ENCODE measurements around the gene EXOC6B.

EXOC6B gene

DNA sequence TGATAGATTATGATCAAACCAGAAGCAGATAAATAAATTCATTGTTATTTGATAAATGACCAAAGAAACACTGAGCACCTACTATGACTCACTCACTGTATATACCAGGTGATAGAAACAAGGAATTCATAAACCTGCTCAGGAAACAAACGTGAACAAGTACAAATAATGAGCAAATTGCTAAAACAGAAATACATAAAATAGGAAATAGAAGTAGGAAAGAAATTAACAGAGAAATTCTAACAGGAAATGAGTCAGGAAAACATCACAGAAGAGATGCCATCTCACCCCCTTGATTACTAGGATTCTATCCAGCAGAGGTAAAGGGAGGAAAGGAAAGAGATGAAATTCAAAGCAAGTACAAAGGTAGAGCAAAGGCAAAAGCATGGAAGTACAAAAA is 31.3 kb downstream of the EXOC6B start:
- Histone ChIP-seq H3K27ac (replicated peaks; ENCODE audit: low read length) (no peak overlapping the region), H3K4me2 (ENCODE audit: insufficient read depth, low read length, poor library complexity, severe bottlenecking) (no peak overlapping the region)

GRCh38 chr2:72793798-72794440 is 31.9 kb downstream of the EXOC6B start:
- Histone ChIP-seq H4K91ac (ENCODE audit: low read depth, low read length, poor library complexity) (no peak overlapping the region), H2BK15ac (ENCODE audit: low read length) (no peak overlapping the region), H3K27me3 (ENCODE audit: control insufficient read depth in 3 of 3, insufficient read depth in 3 of 3, low read depth in 1 of 3, low read length in 3 of 3) (no peaks in the 10 kb centered on the region), H3K4me1 (ENCODE audit: control insufficient read depth in 2 of 2, insufficient read depth in 1 of 2, low read depth in 1 of 2, low read length in 2 of 2) (no peaks in the 10 kb centered on the region), H2BK120ac (ENCODE audit: low read depth, low read length) (no peak overlapping the region), H3K9ac (ENCODE audit: low read depth, low read length, poor library complexity) (no peak overlapping the region), H2AFZ (ENCODE audit: low read length) (no peak overlapping the region), H3K23ac (ENCODE audit: low read depth, low read length, poor library complexity) (no peak overlapping the region), H2BK12ac (ENCODE audit: low read length) (no peak overlapping the region), H3K79me1 (ENCODE audit: low read depth, low read length) (no peaks in the 10 kb centered on the region), H3K14ac (ENCODE audit: low read length) (no peak overlapping the region), H3K36me3 (replicated peaks in 1 of 2; ENCODE audit: control insufficient read depth in 2 of 2, insufficient read depth in 2 of 2, low read length in 2 of 2) (no peaks in the 10 kb centered on the region), H3K4me2 (ENCODE audit: insufficient read depth, low read length, poor library complexity, severe bottlenecking) (no peak overlapping the region), H4K8ac (ENCODE audit: low read depth, low read length) (no peak overlapping the region), H3K27ac (replicated peaks; ENCODE audit: low read length) (no peak overlapping the region), H3K9me3 (replicated peaks in 1 of 2; ENCODE audit: control insufficient read depth in 2 of 2, insufficient read depth in 1 of 2, low read depth in 1 of 2, low read length in 2 of 2) (no peaks in the 10 kb centered on the region), H3K4ac (ENCODE audit: low read length) (no peak overlapping the region), H2BK5ac (ENCODE audit: low read length) (no peak overlapping the region), H2AK5ac (ENCODE audit: low read depth, low read length) (no peak overlapping the region), H3K18ac (ENCODE audit: low read length) (no peak overlapping the region), H3K4me3 (ENCODE audit: low read length in 2 of 2) (no peak overlapping the region)
- WGBS, 2 donors (ENCODE audit: extremely low coverage in 2 of 2, insufficient read length in 2 of 2, insufficient replicate concordance in 1 of 2) = 100% methylated on average over 1 of the region's 3 CpGs; no CpG with 5 or more reads in 1 of the 2 donors
- DNase-seq (ENCODE audit: low spot score) = no peak

More for the DNA sequence above, 31.3 kb downstream of the EXOC6B start:
- Histone ChIP-seq H3K36me3 (replicated peaks in 1 of 2; ENCODE audit: control insufficient read depth in 2 of 2, insufficient read depth in 2 of 2, low read length in 2 of 2) (no peaks in the 10 kb centered on the region), H2BK5ac (ENCODE audit: low read length) (no peak overlapping the region), H3K9me3 (replicated peaks in 1 of 2; ENCODE audit: control insufficient read depth in 2 of 2, insufficient read depth in 1 of 2, low read depth in 1 of 2, low read length in 2 of 2) (no peaks in the 10 kb centered on the region), H3K79me1 (ENCODE audit: low read depth, low read length) (no peaks in the 10 kb centered on the region), H4K8ac (ENCODE audit: low read depth, low read length) (no peak overlapping the region), H3K4ac (ENCODE audit: low read length) (no peak overlapping the region), H3K18ac (ENCODE audit: low read length) (no peak overlapping the region), H3K27me3 (ENCODE audit: control insufficient read depth in 3 of 3, insufficient read depth in 3 of 3, low read depth in 1 of 3, low read length in 3 of 3) (no peaks in the 10 kb centered on the region), H4K91ac (ENCODE audit: low read depth, low read length, poor library complexity) (no peak overlapping the region), H3K14ac (ENCODE audit: low read length) (no peak overlapping the region), H2BK15ac (ENCODE audit: low read length) (no peak overlapping the region), H3K9ac (ENCODE audit: low read depth, low read length, poor library complexity) (no peak overlapping the region), H2AK5ac (ENCODE audit: low read depth, low read length) (no peak overlapping the region), H2BK120ac (ENCODE audit: low read depth, low read length) (no peak overlapping the region), H3K4me3 (ENCODE audit: low read length in 2 of 2) (no peak overlapping the region), H3K23ac (ENCODE audit: low read depth, low read length, poor library complexity) (no peak overlapping the region), H2AFZ (ENCODE audit: low read length) (no peak overlapping the region), H2BK12ac (ENCODE audit: low read length) (no peak overlapping the region), H3K4me1 (ENCODE audit: control insufficient read depth in 2 of 2, insufficient read depth in 1 of 2, low read depth in 1 of 2, low read length in 2 of 2) (no peaks in the 10 kb centered on the region)
- DNase-seq (ENCODE audit: low spot score) = no peak
- no CpG with 5 or more reads among the region's 1 CpG for WGBS, 2 donors (ENCODE audit: extremely low coverage in 2 of 2, insufficient read length in 2 of 2, insufficient replicate concordance in 1 of 2)

- no peak overlapping the region for H2BK12ac ChIP-seq (ENCODE audit: low read length)
- H2AK5ac ChIP-seq (ENCODE audit: low read depth, low read length) = no peak overlapping the region
- no peaks in the 10 kb centered on the region for H3K4me1 ChIP-seq (ENCODE audit: control insufficient read depth in 2 of 2, insufficient read depth in 1 of 2, low read depth in 1 of 2, low read length in 2 of 2)
- no peak overlapping the region for H2BK15ac ChIP-seq (ENCODE audit: low read length)
- H3K23ac ChIP-seq (ENCODE audit: low read depth, low read length, poor library complexity) = no peak overlapping the region
- no peak for DNase-seq (ENCODE audit: low spot score)
- peaks cover 0 to 4% of the 10 kb centered on the region in 2 donors for H3K9me3 ChIP-seq (replicated peaks in 1 of 2; ENCODE audit: control insufficient read depth in 2 of 2, insufficient read depth in 1 of 2, low read depth in 1 of 2, low read length in 2 of 2)
- no peak overlapping the region for H4K8ac ChIP-seq (ENCODE audit: low read depth, low read length)
- no peak overlapping the region for H2AFZ ChIP-seq (ENCODE audit: low read length)
- H3K27ac ChIP-seq (replicated peaks; ENCODE audit: low read length) = no peak overlapping the region
- no peak overlapping the region for H3K18ac ChIP-seq (ENCODE audit: low read length)
- no peak overlapping the region for H2BK5ac ChIP-seq (ENCODE audit: low read length)
- H3K79me1 ChIP-seq (ENCODE audit: low read depth, low read length) = no peaks in the 10 kb centered on the region
- no peak overlapping the region for H3K9ac ChIP-seq (ENCODE audit: low read depth, low read length, poor library complexity)
- H3K4me3 ChIP-seq (ENCODE audit: low read length in 2 of 2) = no peak overlapping the region
- H3K4me2 ChIP-seq (ENCODE audit: insufficient read depth, low read length, poor library complexity, severe bottlenecking) = no peak overlapping the region
- no peaks in the 10 kb centered on the region for H3K36me3 ChIP-seq (replicated peaks in 1 of 2; ENCODE audit: control insufficient read depth in 2 of 2, insufficient read depth in 2 of 2, low read length in 2 of 2)
- no peak overlapping the region for H3K4ac ChIP-seq (ENCODE audit: low read length)
- no CpG with 5 or more reads among the region's 1 CpG for WGBS, 2 donors (ENCODE audit: extremely low coverage in 2 of 2, insufficient read length in 2 of 2, insufficient replicate concordance in 1 of 2)
- no peak overlapping the region for H3K14ac ChIP-seq (ENCODE audit: low read length)
- H3K27me3 ChIP-seq (ENCODE audit: control insufficient read depth in 3 of 3, insufficient read depth in 3 of 3, low read depth in 1 of 3, low read length in 3 of 3) = no peaks in the 10 kb centered on the region
- H2BK120ac ChIP-seq (ENCODE audit: low read depth, low read length) = no peak overlapping the region
- H4K91ac ChIP-seq (ENCODE audit: low read depth, low read length, poor library complexity) = no peak overlapping the region
Observed at GRCh38 chr2:72789241-72789640, 36.6 kb downstream of the EXOC6B start.

GRCh38 chr2:72788756-72789155 is 37.1 kb downstream of the EXOC6B start:
- Histone ChIP-seq H2AK5ac (ENCODE audit: low read depth, low read length) (no peak overlapping the region), H3K14ac (ENCODE audit: low read length) (no peak overlapping the region), H3K36me3 (replicated peaks in 1 of 2; ENCODE audit: control insufficient read depth in 2 of 2, insufficient read depth in 2 of 2, low read length in 2 of 2) (peaks cover 0 to 2% of the 10 kb centered on the region in 2 donors), H2BK15ac (ENCODE audit: low read length) (no peak overlapping the region), H3K9ac (ENCODE audit: low read depth, low read length, poor library complexity) (no peak overlapping the region), H4K8ac (ENCODE audit: low read depth, low read length) (no peak overlapping the region), H3K4me2 (ENCODE audit: insufficient read depth, low read length, poor library complexity, severe bottlenecking) (no peak overlapping the region), H3K4me1 (ENCODE audit: control insufficient read depth in 2 of 2, insufficient read depth in 1 of 2, low read depth in 1 of 2, low read length in 2 of 2) (no peaks in the 10 kb centered on the region), H3K4ac (ENCODE audit: low read length) (no peak overlapping the region), H4K91ac (ENCODE audit: low read depth, low read length, poor library complexity) (no peak overlapping the region), H3K23ac (ENCODE audit: low read depth, low read length, poor library complexity) (no peak overlapping the region), H3K4me3 (ENCODE audit: low read length in 2 of 2) (no peak overlapping the region), H3K79me1 (ENCODE audit: low read depth, low read length) (no peaks in the 10 kb centered on the region), H3K9me3 (replicated peaks in 1 of 2; ENCODE audit: control insufficient read depth in 2 of 2, insufficient read depth in 1 of 2, low read depth in 1 of 2, low read length in 2 of 2) (peaks cover 0 to 9% of the 10 kb centered on the region in 2 donors), H2BK12ac (ENCODE audit: low read length) (no peak overlapping the region), H3K27ac (replicated peaks; ENCODE audit: low read length) (no peak overlapping the region), H2AFZ (ENCODE audit: low read length) (no peak overlapping the region), H3K18ac (ENCODE audit: low read length) (no peak overlapping the region), H2BK5ac (ENCODE audit: low read length) (no peak overlapping the region), H3K27me3 (ENCODE audit: control insufficient read depth in 3 of 3, insufficient read depth in 3 of 3, low read depth in 1 of 3, low read length in 3 of 3) (no peaks in the 10 kb centered on the region), H2BK120ac (ENCODE audit: low read depth, low read length) (no peak overlapping the region)
- no peak for DNase-seq (ENCODE audit: low spot score)
- WGBS, 2 donors (ENCODE audit: extremely low coverage in 2 of 2, insufficient read length in 2 of 2, insufficient replicate concordance in 1 of 2) = no CpG with 5 or more reads among the region's 1 CpG

Measured in neuronal stem cell (in vitro differentiated cells).